Hematopoietic multipotent progenitor cell treated with erythropoietin and hydrocortisone succinate and interleukin-3 and kit ligand, for 8 days (in vitro differentiated cells): Measurements from ENCODE around the gene DNAH9.

Experiments
- DNase-seq: peaks from one replicate; pipeline ENCODE4 v3.0.0-alpha.2; 2015

Gene DNAH9

GRCh38 chr17:11608396-11608795 is 10.1 kb downstream of the DNAH9 start:
- no peak for DNase-seq

- DNase-seq = no peak
Measured at GRCh38 chr17:11610999-11611566, 12.8 kb downstream of the DNAH9 start.

DNA sequence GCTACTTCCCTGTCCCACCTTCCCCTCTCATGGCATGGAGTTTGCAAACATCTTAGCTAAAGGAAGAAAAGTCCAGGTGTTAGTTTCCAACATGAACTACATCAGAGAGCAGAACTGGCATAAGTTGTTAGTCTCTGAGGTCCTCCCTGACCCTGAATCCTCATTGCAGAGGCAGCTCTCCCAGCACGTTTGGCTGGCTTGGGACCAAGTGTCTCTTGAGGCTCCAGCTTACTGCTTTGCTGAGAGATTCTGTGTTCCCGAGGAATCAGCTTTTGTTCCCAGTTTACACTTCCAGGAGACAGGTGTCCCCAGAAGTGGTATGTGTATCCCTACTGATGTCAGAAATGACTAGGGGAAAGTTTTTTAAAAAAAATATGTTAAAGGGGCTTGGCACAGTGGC is 14.7 kb downstream of the DNAH9 start:
- DNase-seq = no peak

DNA sequence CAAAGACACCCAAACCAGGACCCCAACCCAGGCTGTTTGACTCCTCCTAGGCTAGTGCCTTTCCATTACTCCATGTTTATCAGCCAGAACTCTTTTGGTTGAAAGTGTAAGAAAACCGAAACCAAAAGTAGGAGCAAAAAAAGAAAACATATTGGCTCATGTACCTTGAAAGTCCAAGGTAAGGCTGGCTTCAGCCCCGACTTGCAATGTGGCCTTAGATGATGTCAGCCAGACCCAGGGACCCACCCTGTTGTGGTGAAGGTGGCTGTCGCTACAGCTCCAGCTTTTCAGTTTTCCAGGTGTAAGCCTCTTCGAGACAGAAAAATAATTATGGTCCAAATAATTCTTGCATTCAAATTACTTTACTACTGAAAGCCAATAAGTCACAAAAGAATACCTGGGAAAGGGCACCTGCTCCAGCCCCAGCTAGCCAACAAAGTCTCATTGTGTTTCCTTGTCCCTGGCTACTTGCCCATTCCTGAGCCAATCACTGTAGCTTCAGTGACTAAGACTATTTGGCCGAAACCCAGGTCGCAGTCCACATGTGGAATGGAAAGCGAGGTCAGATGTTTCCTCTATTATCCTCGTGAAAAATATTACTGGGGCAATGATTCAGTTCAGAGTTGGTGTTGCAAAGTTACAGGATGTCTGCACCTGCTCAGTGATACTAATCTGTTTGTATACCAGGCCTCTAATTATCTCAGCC is 20.7 kb downstream of the DNAH9 start:
- DNase-seq = no peak

DNA sequence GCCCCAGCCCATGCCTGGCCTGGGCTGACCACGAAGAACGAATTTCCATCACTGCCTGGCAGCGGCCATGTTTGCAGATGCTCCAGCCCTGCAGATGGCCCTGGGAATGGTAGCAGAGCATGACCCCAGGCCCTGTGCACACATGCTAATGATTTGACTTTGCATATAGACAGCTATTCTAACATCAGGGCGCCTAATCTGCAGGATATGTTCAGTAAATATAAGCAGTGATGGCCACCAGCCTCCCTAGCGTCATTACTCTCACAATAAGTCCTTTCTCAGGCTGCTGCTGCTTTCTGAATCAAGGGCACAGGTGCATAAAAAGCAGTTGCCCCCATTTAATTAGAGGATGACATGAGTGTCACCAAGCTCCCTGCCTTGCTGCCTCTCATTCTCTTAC is 24.2 kb downstream of the DNAH9 start:
- DNase-seq = no peak

DNA sequence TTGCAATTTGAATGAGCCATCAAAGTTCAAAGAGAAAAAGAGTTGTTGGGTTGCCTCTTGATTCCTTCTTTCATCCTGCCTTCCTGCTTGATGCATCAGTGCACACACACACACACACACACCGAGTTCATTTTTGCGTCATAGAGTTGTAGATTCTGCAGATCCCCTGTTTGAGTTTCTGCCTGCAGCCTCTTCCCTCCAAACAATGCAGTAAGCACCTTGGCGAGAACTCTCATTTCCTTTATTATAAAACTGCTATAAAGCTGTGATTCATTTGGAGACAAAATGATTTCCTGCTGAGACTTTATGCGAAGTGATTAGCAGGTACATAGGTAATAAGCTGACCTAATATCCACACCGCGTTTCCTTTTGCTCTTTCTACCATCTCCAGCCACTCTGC is 26.7 kb downstream of the DNAH9 start:
- no peak for DNase-seq

- no peak for DNase-seq
Measured at GRCh38 chr17:11625878-11626277, 27.6 kb downstream of the DNAH9 start.

DNA sequence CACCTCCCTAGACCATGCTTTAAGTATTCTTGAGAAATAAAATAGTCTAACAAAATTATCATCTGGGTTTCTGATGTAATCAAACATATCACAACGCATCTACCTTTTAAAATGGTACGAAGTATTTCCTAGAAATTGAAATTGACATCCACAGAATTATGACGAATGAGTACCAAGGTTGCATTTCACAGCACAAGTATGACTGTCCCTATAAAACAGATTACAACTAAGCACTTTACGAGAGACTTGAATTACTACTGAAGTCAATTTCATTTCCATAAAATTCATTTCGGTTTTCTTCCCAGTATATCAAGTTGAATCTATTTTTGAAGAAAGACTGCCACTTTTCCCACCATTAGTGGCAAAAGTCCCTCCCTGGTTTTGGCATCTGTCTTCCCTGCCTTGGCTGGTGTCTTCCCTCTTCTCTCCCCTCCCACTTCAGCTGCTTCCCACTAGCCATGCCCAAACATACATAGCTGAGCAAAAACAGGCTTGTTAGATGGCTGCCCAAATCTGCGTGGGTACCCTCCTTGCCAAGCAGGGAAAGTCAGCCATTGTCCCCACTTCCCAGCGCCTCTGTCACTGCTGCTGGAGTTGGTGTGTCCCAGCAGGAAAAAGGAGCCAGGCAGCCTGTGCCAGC is 29.2 kb downstream of the DNAH9 start:
- DNase-seq = no peak

- DNase-seq = no peak
Measured at GRCh38 chr17:11628374-11628773, 30.1 kb downstream of the DNAH9 start.

- no peak for DNase-seq
Measured at GRCh38 chr17:11628831-11629230, 30.6 kb downstream of the DNAH9 start.

DNA sequence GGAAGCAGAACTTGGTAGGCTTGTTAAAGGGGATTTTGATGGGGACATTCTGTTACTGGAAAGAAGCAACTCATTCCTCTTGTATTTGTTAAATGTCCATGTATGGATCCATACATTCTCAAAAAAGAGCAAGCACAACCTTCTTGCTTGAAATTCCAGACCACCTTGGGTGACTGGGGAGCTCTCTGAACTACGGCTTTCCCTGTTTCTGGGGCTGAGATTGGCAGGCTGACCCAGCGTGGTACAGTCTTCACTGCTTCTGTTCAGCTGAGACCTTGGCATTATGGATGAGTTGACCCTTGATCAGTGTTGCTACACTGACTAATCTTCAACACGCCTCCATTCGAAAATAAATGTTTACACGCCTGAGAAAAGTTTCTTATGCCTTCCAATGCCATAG is 38.5 kb downstream of the DNAH9 start:
- no peak for DNase-seq

GRCh38 chr17:11637796-11638195 is 39.5 kb downstream of the DNAH9 start:
- no peak for DNase-seq

- no peak for DNase-seq
Measured at GRCh38 chr17:11638700-11639265, 40.5 kb downstream of the DNAH9 start.

DNA sequence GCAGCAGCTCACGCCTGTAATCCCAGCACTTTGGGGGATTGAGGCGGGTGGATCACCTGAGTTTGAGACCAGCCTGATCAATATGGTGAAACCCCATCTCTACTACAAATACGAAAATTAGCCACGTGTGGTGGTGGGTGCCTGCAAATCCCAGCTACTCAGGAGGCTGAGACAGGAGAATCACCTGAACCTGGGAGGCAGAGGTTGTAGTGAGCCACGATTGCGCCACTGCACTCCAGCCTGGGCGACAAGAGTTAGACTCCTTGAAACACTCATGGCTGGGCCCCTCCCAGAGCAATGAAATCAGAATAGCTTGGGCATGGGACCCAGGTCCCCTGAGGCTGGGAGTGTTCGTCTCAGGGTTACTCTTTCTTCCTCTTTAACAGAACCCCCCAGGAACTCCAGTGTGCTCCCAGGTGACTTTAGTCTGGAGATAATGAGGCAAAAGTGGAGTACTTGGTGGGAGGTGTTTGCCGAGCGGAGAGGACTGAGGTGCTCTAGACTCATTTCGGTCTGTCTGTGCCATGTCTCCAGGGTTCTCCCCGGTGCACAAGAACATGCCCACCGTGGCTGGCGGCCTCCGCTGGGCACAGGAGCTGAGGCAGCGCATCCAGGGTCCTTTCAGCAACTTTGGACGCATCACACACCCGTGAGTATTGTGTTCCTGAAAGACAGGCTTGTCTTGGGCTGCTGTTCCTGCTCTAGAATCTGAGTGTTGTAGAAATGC is 41.6 kb downstream of the DNAH9 start:
- DNase-seq = no peak

DNA sequence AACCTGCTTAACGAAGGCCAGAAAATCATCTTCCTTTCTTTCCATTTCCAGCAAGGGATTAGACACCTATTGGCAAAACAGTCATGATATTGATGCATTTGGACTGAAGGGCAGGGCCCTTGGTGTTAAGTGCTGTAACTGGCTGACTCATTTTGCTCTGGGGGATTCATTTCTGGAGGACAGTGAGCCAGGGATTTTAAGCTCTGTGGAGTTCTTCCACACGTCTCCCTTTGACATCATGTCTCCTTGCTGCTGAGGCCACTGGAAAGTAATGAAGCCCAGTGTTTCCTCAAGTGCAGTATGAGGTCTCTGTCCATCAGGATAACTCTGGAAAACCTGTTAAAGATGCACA is 42.2 kb downstream of the DNAH9 start:
- no peak for DNase-seq

DNA sequence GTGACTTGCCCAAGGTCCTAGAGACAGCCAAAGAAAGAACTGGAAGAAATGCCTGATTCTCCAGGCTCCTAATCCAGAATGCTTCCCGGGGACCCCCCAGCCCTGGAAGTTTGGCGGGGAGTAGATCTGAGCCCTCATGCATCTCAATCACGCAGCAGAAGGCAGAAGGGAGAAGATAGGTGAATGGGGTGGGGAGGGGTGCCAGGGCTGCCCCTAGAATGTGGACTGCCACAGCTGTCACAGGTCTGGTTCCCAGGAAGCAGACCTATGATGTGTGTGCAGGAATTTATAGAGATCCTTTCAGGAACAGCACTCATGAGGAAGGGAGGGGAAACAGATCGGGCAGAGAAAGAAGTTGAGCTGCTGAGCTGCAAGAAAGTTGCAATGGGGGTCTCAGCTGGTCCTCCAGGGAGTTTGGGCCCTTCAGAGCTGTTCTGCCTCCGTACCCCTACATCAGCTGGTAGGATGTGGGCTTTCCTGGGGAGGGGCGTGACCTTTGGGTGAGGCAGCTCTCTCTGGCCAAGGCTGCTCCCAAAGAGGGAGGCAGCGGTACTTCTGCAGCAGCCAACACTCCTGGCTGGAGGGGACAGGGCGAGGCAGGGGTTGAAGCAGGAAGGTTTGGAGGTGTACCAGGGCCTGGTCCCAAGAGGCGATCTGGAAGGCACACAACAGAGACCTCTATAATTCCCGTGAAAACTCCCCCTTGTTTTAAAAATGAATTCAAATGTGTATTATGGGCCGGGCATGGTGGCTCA is 43.4 kb downstream of the DNAH9 start:
- DNase-seq = no peak

DNA sequence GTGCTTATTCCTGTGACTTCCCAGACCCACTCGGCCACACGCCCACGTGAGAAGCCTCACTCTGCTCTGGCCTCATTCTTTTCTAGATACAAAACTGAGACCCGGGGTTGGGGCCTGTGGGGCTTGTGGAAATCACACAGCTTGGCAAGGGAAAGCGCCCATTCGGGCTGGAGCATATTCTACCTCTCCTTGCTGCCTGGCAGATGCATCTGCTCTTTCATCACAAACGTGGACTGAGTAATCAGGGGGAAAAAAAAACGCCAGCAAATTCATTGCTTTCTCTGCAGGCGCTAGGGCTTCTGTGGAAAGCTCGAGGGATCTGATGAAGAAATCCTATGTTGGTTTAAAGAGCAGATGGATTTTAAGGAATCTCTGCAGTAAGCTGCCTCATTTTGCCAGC is 44.4 kb downstream of the DNAH9 start:
- DNase-seq = no peak

- DNase-seq = no peak
Measured at GRCh38 chr17:11643851-11644250, 45.6 kb downstream of the DNAH9 start.

DNA sequence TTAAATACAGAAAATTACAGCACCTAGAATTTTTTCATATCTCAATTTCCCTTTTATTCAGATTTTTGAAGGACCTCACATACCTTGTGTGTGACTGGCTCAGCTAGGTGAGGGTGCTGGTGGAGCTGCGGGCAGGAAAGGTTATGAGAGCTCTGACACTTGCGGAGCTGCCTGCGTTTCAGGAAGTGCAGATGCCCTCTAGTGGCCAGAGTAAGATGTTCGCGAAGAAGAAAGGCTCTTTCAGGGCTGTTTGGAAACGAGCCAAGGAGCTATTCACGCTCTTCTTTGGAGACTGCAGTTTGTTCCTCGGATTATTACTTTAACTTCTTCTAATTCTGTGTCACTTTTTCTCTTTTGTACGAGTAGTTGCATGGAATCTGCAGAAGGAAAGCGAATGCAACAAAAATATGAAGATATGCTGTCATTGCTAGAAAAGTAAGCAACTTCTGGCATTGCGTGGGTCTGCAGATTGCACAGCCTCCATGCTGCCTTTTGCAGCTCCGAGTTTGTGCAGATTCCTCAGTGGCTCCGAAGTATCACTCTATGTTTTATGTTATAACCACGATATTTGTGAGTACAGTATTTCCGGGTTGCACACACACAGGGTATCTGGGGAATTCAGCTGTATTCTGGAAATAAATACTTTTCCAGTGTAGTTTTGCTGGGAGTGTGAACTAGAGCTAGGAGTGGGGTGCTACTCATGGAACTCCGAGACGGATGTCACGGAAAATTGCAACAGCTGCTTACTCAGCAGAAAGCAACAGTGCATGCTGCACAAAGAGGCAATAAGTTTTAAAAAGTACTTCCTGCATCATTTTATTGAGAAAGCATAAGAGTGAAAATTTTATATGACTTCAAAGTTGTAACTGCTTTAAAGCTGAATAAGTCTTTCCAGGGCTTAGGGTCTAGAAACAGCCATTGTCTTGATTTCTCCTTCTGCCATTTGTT is 46.3 kb downstream of the DNAH9 start:
- peak; percentile 75 for DNase-seq

DNA sequence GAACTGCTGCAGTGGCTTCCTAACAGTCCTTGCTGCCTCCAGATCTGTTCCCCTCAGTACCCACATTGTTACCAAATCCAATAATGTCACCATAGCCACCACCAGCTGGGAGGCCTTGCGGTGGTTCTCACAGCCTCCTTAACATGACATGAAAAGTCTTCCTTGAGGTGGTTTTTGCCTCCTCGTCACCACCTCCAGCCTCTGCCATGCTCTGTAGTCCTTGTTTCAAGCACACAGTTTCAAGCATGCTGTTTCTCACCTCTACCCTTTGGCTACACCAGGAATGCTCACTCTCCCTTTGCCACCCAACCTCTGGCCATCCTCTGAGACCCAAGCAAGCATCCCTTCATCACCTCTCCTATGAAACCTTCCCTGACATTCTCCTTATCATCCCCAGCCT is 47.2 kb downstream of the DNAH9 start:
- no peak for DNase-seq

DNA sequence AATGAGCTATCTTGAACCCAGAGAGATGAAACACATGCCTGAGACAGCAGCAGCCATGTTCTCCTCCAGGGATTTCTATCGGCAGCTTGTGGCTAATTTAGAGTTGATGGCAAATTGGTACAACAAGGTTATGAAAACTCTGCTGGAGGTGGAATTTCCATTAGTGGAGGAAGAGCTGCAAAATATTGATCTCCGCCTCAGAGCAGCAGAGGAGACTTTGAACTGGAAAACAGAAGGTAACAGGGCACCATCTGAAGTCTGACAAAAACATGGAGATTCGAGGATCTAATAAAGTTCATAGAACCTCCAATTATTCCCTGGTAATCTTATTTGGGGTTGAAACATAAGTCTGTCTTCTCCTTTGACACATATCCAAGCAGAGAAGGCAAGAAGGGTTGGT is 52.8 kb downstream of the DNAH9 start:
- no peak for DNase-seq

- DNase-seq = no peak
Measured at GRCh38 chr17:11668618-11669017, 70.3 kb downstream of the DNAH9 start.
